BE2C (cell line): ENCODE measurements around the gene SYVN1.

ENCODE experiments used
- DNase-seq: peaks from one replicate; pipeline ENCODE4 v3.0.0-alpha.2; 2020
- H3K27me3 ChIP-seq: fragments of 250-450 bp; sonication (Bioruptor Pico); 2 replicates; pipeline ENCODE4 v1.5.1; 2020; ENCODE audit warnings: mild to moderate bottlenecking
- H3K36me3 ChIP-seq: fragments of 250-450 bp; sonication (Bioruptor Pico); 2 replicates; pipeline ENCODE4 v1.5.1; 2020; ENCODE audit warnings: mild to moderate bottlenecking
- H3K4me1 ChIP-seq: fragments of 250-450 bp; sonication (Bioruptor Pico); 2 replicates; pipeline ENCODE4 v1.5.1; 2020
- H3K4me3 ChIP-seq: 2 replicates; pipeline ENCODE4 v1.5.1; 2011; ENCODE audit warnings: low read depth, low read length
- H3K9me3 ChIP-seq: fragments of 250-450 bp; sonication (Bioruptor Pico); 2 replicates; pipeline ENCODE4 v1.5.1; 2020
- CTCF ChIP-seq: IDR thresholded peaks from 2 replicates; pipeline ENCODE4 v1.5.1; 2012; ENCODE audit warnings: mild to moderate bottlenecking, low read depth, low read length

SYVN1 gene

GRCh38 chr11:65113839-65114238 lies 20.5 kb downstream of the SYVN1 start:
- peaks cover 10% of the 10 kb centered on the region for H3K36me3 ChIP-seq
- H3K4me3 ChIP-seq: no peak overlapping the region
- no peak for TF ChIP-seq CTCF
- DNase-seq: no peak
- H3K4me1 ChIP-seq: peaks cover 5% of the 10 kb centered on the region
- no peaks in the 10 kb centered on the region for H3K27me3 ChIP-seq
- no peaks in the 10 kb centered on the region for H3K9me3 ChIP-seq

- Histone ChIP-seq H3K36me3 (peaks cover 10% of the 10 kb centered on the region), H3K4me1 (peaks cover 5% of the 10 kb centered on the region), H3K27me3 (no peaks in the 10 kb centered on the region), H3K9me3 (no peaks in the 10 kb centered on the region), H3K4me3 (peak overlapping the region; percentile 69)
- TF ChIP-seq CTCF: no peak
- peak; percentile 38 for DNase-seq
Measured at GRCh38 chr11:65113361-65113756, 21.0 kb downstream of the SYVN1 start.

DNA sequence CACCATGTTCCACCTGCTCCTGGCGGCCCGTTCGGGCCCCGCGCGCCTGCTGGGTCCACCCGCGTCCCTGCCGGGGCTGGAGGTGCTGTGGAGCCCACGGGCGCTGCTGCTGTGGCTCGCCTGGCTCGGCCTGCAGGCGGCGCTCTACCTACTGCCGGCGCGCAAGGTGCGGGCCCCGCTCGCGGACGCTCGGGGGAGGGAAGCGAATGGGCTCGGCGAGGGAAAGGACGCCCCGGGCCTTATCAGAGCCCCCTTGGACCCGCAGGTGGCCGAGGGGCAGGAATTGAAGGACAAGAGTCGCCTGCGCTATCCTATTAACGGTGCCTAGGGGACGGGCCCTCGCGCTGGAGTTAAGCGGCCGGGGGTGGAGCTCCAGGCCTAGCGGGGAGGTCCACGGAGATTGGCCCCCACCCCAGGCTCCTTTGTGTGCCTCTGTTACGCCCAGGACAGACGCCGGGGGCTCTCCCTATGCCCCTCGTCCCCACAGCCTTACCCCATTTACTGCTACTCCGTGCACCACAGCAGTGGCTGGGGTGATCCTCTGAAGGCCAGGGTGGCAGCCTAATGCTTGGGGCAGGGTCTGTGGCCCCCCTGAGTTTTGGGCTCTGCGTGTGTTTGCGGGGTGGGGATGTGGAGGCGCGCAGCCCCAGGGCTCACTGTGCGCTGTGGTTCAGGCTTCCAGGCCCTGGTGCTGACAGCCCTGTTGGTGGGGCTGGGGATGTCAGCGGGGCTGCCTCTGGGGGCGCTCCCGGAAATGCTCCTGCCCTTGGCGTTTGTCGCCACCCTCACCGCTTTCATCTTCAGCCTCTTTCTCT lies 21.6 kb downstream of the SYVN1 start:
- Histone ChIP-seq H3K27me3 (no peaks in the 10 kb centered on the region), H3K9me3 (no peaks in the 10 kb centered on the region), H3K4me1 (peaks cover 5% of the 10 kb centered on the region), H3K36me3 (peaks cover 10% of the 10 kb centered on the region), H3K4me3 (peak overlapping the region; percentile 69)
- peak; percentile 56 for TF ChIP-seq CTCF
- peak; percentile 65 for DNase-seq

DNA sequence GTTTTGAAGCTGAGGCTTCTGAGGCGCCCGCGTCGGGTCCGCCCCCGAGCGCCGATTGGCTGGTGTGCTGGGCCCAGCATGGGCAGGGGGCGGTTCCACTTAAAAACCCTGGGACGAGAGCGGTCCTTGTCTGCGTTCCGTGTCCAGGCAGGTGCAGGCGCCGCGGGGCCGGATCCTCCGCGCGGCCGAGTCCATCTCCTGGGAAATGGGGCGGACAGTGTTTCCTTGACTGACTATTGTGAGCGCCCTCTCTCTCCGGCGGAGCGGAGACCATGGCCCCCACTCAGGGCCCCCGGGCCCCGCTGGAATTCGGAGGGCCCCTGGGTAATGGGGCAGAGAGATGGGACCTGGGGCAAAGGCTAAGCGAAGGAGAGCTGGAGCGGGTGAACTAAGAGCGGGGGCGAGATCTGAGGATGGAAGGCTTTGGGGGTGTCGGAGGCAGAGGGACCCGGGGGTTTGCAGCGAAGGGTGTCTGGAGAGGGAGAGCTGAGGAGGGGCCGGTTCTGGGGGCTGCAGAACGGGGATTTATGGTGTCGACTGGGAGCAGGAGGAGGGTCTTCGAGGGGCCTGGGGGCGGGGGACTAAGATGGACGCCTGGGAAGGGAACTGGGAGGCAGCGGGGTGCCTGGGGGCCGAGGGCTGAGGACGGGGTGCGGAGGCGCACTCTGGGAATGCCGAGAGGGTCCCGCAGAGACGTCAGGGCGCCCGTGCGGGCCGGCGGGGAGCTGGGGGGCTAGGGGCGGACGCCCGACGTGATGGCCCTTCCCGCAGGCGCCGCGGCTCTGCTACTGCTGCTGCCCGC lies 22.4 kb downstream of the SYVN1 start, which contains the start of gene TM7SF2:
Gene TM7SF2 (plus strand): TSS at position 129 of the 802 bp plus-strand sequence. CDS start 144 bp downstream, at position 273.
- H3K9me3 ChIP-seq: no peaks in the 10 kb centered on the region
- H3K27me3 ChIP-seq: no peaks in the 10 kb centered on the region
- TF ChIP-seq CTCF: no peak
- peak within 1 kb of the TSS; percentile 69 for H3K4me3 ChIP-seq
- H3K4me1 ChIP-seq: peaks cover 5% of the 10 kb centered on the region
- peaks cover 10% of the 10 kb centered on the region for H3K36me3 ChIP-seq
- peak; percentile 94 for DNase-seq

- no peaks in the 10 kb centered on the region for H3K27me3 ChIP-seq
Measured at GRCh38 chr11:65111159-65111743, 23.1 kb downstream of the SYVN1 start.

More at GRCh38 chr11:65111159-65111743, 23.1 kb downstream of the SYVN1 start:
- Histone ChIP-seq H3K4me1 (peaks cover 5% of the 10 kb centered on the region), H3K9me3 (no peaks in the 10 kb centered on the region), H3K36me3 (peaks cover 7% of the 10 kb centered on the region), H3K4me3 (no peak overlapping the region)
- no peak for DNase-seq
- no peak for TF ChIP-seq CTCF
